NCI-H2196 treated with DMSO at 0.1 percent for 48 hours (cell line): ENCODE measurements around the gene TMPRSS9.
A peak's percentile ranks its signal among the peaks of the same experiment; 100 is the strongest.

Experiments
- DNase-seq: peaks from one replicate; lab custom pipeline; 2025; ENCODE audit not compliant: unreplicated experiment; lab: John Stamatoyannopoulos, UW

Gene TMPRSS9

GRCh38 chr19:2358548-2359173, 1.4 kb upstream of the TMPRSS9 start:
- DNase-seq: no peak

DNA sequence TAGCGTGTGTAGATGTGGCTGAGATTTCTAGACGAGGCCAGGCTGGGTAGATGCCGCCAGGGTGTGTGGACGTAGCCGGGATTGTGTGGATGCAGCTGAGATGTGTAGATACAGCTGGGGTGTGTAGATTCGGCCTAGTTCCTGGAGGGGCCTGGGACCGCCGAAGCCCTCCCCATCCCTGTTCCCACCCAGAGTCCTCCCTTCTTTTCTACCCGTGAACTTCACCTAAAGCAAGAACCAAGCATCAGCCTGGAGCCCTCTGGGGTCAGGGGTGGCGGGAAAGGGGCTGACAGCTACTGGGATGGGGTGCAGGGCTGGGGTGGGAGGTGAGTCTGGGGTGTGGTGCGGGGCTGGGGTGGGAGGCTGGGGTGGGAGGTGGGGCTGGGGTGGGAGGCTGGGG, 768 bp downstream of the TMPRSS9 start:
- no peak for DNase-seq

DNA sequence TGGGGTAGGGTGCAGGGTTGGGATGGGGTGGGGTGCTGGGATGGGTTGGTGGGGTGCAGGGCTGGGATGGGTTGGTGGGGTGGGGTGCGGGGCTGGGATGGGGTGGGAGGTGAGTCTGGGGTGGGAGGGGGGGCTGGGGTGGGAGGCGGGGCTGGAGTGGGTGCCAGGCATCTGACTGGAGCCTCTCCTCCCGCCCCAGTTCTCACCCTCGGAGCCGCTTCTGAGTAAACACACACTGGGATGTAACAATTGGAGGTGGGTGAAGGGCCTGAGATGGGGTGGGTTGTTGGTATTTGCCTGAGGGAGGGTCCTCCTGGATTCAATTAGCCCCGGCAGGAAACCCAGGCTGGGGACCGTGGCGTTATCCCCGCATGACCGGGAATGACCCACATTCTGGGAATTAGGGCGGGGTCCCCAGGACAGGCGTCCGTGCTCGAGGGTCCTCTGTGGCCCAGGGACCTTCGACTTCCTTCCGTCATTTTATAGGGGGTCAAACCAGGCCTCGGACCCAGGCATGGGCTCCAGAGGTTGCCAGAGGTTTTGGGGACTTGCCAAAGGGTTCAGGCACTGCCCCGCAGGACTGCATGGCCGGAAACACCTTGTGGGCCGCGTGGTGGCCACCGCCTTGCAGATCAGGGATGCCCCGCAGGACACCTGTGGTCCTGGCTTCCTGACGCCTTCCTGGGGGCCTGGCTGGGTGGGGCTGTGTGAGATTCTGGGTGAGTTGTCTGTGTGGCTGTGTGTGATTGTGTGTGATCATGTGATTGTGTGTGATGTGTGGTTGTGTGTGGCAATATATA, 1.4 kb downstream of the TMPRSS9 start:
- no peak for DNase-seq

DNA sequence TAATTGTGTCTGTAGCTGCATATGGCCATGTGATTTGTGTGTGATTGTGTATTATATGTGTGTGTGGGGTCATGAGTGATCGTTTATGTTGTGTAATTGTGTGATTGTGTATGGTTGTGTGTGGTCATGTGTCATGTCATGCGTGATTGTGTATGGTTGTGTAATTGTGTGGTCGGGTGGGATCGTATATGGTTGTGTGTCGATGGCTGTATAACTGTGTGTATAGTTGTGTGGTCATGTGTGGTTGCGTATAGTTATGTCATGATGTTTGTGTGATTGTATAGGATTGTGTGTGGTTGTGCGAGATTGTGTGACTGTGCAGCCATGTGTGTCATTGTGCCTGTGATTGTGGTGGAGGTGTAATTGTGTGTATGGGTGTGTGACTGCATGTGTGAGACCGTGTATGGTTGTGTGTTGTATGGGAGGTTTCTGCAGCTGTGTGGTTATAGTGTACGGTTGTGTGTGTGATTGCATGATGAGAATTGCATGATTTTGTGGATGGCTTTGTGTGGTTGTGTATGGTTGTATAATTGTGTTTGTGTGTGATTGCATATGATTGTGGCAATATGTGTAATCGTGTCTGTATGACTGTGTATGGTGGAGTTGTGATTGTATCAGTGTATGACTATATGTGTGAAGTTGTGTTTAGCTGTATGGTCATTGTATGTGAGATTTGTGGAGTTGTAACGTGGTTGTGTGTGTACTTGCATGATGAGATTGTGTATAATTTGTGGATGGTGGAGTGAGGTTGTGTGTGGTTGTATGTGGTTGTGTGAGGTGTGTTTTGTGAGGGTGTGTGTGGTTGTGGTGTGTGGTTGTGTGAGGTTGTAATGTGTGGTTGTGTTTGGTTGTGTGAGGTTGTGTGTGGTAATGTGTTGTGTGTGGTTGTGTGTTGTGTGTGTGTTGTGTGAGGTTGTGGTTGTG, 2.2 kb downstream of the TMPRSS9 start:
- no peak for DNase-seq

- DNase-seq: no peak
Observed at GRCh38 chr19:2362970-2363300, 2.9 kb downstream of the TMPRSS9 start.

GRCh38 chr19:2363419-2363818, 3.4 kb downstream of the TMPRSS9 start:
- DNase-seq: no peak

DNA sequence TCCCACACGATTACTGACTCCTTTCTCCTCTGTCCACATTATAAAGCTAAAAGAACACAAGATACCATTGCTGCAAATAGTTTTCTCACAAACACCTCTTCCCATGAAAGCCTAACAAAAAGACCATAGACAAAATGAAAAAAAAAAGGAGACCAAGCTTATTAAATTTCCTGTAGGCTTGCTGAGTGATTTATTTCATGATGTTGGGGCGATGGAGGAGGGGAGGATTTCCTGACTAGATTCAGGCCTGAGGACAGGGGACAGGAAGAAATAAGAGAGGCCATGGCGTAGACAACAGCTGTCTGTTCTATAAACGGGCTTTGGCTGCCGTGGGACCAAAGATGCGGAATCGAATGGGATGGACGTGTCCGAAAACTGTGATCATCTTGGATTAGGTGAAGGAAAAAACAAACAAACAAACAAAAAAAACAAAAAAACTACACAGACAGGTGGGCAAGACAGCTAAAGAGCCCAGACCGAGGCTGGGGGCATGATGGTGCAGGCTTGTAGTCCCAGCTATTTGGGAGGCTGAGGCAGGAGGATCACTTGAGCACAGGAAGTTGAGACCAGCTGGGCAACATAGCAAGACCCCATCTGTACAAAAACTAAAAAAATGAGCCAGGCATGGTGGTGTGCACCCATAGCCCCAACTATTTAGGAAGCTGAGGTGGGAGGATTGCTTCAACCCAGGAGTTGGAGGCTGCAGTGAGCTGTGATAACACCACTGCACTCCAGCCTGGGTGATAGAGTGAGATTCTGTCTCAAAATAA, 5.3 kb downstream of the TMPRSS9 start:
- no peak for DNase-seq

- DNase-seq: no peak
Observed at GRCh38 chr19:2371656-2372055, 11.6 kb downstream of the TMPRSS9 start.

GRCh38 chr19:2372076-2372612, 12.1 kb downstream of the TMPRSS9 start:
- no peak for DNase-seq

DNA sequence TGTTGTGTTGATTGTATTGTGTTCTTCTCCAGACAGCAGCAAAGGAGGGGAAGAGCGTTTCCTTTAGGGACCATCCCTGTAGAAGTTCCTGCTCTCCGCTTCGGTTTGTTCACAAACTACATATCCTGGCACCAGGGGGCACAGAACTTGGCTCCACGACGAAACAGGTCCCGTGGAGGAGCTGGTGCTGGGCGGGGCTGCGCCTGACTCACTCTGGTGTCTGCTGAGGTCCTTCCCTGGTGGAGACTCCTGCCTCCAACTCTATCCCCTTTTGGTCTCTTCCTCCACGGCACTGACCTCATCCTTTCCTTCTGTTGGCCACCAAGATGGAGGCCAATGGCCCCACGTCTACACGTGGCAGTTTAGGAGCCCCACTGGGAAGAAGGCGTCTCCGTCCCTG, 14.7 kb downstream of the TMPRSS9 start:
- no peak for DNase-seq

DNA sequence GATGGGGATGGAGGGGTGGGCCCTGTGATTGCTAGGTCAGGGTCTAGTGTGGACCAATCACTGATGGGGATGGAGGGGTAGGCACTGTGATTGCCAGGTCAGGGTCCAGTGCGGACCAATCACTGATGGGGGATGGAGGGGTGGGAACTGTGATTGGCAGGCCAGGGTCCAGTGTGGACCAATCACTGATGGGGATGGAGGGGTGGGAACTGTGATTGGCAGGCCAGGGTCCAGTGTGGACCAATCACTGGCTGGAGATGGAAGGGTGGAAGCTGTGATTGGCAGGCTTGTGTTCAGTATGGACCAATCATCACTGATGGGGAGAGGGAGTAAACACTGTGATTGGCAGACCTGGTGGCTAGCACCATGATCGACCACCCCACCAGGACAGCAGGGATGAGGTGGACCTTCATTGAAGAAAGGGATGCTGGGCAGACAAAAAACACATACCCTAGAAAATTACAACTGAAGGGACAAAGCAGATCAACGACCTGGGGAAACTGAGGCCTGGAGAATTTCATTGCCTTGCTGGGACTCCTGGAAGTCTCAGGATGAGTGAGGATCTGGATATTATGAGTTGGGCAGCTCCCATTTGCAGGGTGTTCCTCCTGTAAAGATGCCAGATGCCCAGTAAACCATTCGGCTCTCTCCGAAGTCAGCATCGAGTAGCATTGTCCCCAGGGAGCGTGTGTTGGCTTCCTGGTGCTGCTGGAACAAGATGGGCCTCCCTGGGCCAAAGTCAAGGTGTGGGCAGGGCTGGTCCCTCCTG, 15.5 kb downstream of the TMPRSS9 start:
- no peak for DNase-seq

GRCh38 chr19:2376784-2377519, 16.9 kb downstream of the TMPRSS9 start:
- DNase-seq: no peak

DNA sequence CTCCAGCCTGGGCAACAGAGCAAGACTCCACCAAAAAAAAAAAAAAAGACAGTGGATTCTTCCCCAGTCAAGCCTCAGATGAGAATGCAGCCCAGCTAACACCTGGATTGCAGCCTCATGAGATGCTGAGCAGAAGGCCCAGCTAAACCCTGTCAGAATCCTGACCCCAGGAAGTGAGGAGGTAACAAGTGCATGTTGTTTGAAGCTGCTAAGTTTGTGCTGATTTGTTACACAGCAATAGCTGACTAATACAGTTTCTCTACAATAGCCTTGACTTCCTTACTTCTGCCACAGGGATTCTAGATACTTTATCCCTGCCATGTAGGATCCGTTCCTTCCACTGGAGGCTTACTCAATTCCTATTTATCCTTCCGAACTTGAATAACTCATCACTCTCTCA, 20.5 kb downstream of the TMPRSS9 start:
- no peak for DNase-seq

DNA sequence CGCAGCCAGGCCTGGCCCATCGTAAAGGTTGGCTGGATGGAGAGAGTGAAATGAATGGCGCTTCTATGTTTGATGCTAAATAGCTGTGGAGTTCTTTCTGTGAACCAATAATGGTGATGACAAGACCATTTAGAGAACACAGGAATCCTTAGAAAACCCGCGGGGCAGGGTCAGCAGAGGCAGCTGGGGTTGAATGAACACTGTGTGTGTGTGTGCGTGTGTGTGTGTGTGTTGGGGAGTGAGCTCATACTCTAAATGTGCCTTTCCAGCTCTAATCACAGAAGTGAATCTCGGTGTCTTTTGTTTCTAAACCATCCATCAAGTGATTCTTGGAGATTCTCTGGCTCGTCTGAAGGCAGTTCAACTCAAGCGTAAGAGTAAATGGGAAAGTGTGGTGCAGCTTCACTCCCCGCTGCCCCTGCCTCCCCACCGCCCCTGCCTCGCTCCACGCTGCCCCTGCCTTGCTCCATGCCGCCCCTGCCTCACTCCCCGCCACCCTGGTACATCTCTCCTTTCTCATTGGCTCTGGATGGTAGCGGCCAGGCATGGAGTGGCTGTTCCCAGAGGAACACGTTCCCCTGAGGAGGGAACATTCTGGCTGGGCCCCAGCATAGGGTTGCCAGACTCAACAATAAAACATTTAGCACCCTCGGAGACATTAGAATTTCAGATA, 21.2 kb downstream of the TMPRSS9 start:
- DNase-seq: no peak

DNA sequence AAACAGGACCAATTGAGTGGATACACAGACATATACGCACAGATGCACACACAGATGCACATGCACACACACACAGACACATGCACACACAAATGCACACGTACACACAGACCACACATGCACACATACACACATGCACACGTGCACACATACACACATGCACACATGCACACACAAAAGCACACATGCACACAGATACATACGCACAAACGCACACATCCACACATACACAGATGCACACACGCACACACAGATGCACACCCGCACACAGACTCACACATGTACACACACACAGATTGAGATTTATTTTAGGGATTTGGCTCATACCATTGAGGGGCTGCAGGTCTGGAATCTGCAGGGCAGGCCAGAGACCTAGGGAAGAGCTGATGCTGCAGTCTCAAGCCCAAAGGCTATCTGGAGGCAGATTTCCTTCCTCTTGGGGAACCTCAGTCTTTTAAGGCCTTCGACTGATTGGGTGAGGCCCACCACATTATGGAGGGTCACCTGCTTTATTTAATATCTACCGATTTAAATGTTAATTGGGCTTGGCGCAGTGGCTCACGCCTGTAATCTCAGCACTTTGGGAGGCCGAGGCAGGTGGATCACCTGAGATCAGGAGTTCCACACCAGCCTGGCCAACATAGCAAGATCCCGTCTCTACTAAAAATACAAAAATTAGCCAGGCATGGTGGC, 22.6 kb downstream of the TMPRSS9 start:
- no peak for DNase-seq

DNA sequence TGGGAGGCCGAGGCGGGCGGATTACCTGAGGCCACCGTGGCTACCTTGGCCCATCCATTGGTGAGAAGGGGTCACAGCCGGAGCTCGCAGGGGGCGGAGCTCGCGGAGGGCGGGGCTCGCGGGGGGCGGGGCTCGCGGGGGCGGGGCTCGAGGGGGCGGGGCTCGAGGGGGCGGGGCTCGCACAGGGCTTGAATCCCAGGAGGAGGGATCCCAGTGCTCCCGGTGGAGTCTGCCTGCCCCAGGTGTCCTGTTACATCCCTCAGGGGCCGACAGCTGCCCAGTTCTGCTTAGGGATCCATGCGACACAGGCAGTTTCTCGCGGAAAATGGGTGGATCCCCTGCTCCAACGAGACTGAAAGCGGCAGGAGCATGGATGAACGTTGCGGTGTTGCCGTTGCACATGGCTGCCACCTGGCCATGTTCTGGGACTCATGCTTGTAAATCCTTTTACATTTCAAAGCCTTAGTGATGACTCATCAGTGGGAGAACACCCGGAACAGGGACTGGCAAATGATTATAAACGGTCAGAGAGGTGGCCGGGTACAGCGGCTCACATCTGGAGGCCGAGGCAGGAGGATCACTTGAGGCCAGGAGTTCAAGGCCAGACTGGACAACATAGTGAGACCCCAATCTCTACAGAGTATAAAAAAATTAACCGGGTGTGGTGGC, 25.1 kb downstream of the TMPRSS9 start:
- peak; percentile 83 for DNase-seq

DNA sequence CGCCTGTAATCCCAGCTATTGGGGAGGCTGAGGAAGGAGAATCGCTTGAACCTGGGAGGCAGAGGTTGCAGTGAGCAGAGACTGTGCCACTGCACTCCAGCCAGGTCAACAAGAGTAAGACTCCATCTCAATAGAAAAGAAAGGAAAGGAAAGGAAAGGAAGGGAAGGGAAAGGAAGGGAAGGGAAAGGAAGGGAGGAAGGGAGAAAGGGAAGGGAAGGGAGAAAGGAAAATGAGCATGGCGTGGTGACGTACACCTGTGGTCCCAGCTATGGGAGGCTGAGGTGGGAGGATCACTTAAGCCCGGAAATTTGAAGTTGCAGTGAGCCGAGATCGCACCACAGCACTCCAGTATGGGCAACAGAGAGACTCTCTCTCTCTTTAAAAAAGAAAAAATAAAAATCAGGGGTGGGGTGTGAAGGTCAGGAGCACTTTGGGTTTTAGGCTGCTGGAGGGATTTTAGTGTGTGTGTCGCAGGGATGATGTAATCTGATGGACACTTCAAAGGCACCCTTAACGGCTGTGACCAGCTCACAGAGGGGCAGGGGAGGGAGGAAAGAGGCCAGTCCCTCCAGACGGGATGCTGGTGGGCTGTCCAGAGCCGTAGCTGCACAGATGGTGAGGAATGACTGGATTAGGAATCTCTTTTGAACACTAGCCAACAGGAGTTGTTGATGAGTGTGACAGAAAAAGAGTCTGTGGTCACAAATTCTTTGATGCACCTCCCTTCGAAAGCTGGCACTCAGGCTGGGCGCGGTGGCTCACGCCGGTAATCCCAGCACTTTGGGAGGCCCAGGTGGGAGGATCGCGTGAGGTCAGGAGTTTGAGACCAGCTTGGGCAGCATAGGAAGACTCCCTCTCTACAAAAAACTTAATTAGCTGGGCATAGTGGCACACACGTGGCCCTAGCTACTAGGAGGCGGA, 27.6 kb downstream of the TMPRSS9 start:
- DNase-seq: no peak
